H1 (cell line): ENCODE data around the gene RIMS3. TPM values are rescaled to one million over a fixed set of nuclear protein-coding genes. Genes with fewer than 3 reads are reported as not detected.
"Not testable (repeated sequence)": the region's sequence is repeated elsewhere in the genome, so short reads cannot be mapped to it uniquely, and the experiment has no call there.

Source experiments
- CTCF ChIA-PET: fragments of 300-600 bp; sonication (Branson Sonifier 250); formaldehyde crosslinking; loops from one replicate; lab custom pipeline; 2021; ENCODE audit not compliant: partially characterized antibody; lab: Charles Lee
- POLR2A ChIA-PET: fragments of 300-600 bp; sonication (Branson Sonifier 250); formaldehyde crosslinking; loops from one replicate; lab custom pipeline; 2021; ENCODE audit warnings: inconsistent platforms; ENCODE audit not compliant: partially characterized antibody; lab: Charles Lee
- DNase-seq, 2 experiments: peaks; one replicate each; pipeline versions ENCODE4 v3.0.0 to v3.0.0-alpha.2; 2010 to 2022; ENCODE audit warnings: low spot score in 2 of 2, low read depth in 1 of 2, mixed read lengths in 1 of 2
- FAIRE-seq: peaks from 2 replicates; lab custom pipeline; 2011; peaks lifted over from hg19 to GRCh38; lab: Jason Lieb, UNC
- H2AFZ ChIP-seq: 2 replicates; pipeline ENCODE4 v1.8.1; 2012; ENCODE audit warnings: low read length, inconsistent platforms
- H2AK5ac ChIP-seq: 2 replicates; pipeline ENCODE4 v1.6.1; 2013; ENCODE audit warnings: low read depth, low read length
- H2BK120ac ChIP-seq: replicated peaks from 2 replicates; pipeline ENCODE3; 2013; ENCODE audit warnings: low read depth, low read length, inconsistent platforms
- H2BK12ac ChIP-seq: 2 replicates; pipeline ENCODE4 v1.6.1; 2013; ENCODE audit warnings: low read depth, low read length
- H2BK15ac ChIP-seq: 2 replicates; pipeline ENCODE4 v1.6.1; 2013; ENCODE audit warnings: low read length
- H2BK20ac ChIP-seq: 2 replicates; pipeline ENCODE4 v1.6.1; 2013; ENCODE audit warnings: low read length
- H2BK5ac ChIP-seq: 2 replicates; pipeline ENCODE4 v1.6.1; 2013; ENCODE audit warnings: low read depth, low read length
- H3K14ac ChIP-seq: 2 replicates; pipeline ENCODE4 v1.6.1; 2013; ENCODE audit warnings: inconsistent platforms; ENCODE audit not compliant: insufficient read length
- H3K18ac ChIP-seq: 2 replicates; pipeline ENCODE4 v1.6.1; 2013; ENCODE audit warnings: low read length; ENCODE audit errors: extremely low read depth
- H3K23ac ChIP-seq: 2 replicates; pipeline ENCODE4 v1.6.1; 2013; ENCODE audit warnings: inconsistent platforms; ENCODE audit not compliant: insufficient read length
- H3K23me2 ChIP-seq: 2 replicates; pipeline ENCODE4 v1.6.1; 2013; ENCODE audit warnings: low read depth, low read length
- H3K27ac ChIP-seq: 2 replicates; pipeline ENCODE4 v1.6.1; 2011; ENCODE audit warnings: low read depth, low read length, inconsistent platforms
- H3K27me3 ChIP-seq, 4 experiments: replicated peaks in 1 of 4; 1 replicate in 1 of 4; 2 replicates in 3 of 4; pipeline versions ENCODE4 v1.6.1 to v1.8.1; 2011 to 2013; ENCODE audit warnings: low read length in 3 of 4, mild to moderate bottlenecking in 3 of 4, inconsistent platforms in 2 of 4, mixed read lengths in 2 of 4, moderate library complexity in 1 of 4; ENCODE audit not compliant: control insufficient read depth in 3 of 4, insufficient read depth in 3 of 4; ENCODE audit errors: extremely low read depth in 1 of 4
- H3K36me3 ChIP-seq, 4 experiments: 2 replicates each; pipeline versions ENCODE4 v1.6.1 to v1.8.1; 2011 to 2013; ENCODE audit warnings: mild to moderate bottlenecking in 4 of 4, low read length in 3 of 4, moderate library complexity in 2 of 4, control low read depth in 1 of 4, inconsistent platforms in 1 of 4; ENCODE audit not compliant: insufficient read depth in 4 of 4, control insufficient read depth in 2 of 4
- H3K4ac ChIP-seq: replicated peaks from 2 replicates; pipeline ENCODE3; 2013; ENCODE audit warnings: low read length, low read depth, mixed read lengths, inconsistent platforms; ENCODE audit not compliant: insufficient read length
- H3K4me1 ChIP-seq, 4 experiments: replicated peaks in 1 of 4; 1 replicate in 1 of 4; 2 replicates in 3 of 4; pipeline versions ENCODE4 v1.6.1 to v1.8.1; 2011 to 2013; ENCODE audit warnings: low read length in 3 of 4, inconsistent platforms in 2 of 4, mixed read lengths in 1 of 4; ENCODE audit not compliant: insufficient read depth in 4 of 4, control insufficient read depth in 3 of 4
- H3K4me2 ChIP-seq, 2 experiments: 2 replicates each; pipeline versions ENCODE4 v1.6.1 to v1.8.1; 2011 to 2013; ENCODE audit warnings: low read depth in 2 of 2, low read length in 2 of 2, control low read depth in 1 of 2, inconsistent platforms in 1 of 2, mild to moderate bottlenecking in 1 of 2; ENCODE audit not compliant: insufficient read depth in 1 of 2
- H3K4me3 ChIP-seq, 4 experiments: fragments of 200-600, 300-600 bp in 1 of 4; sonication (generic), shearing (Covaris generic), sonication (Bioruptor Twin) in 1 of 4; 2 replicates each; pipeline versions ENCODE4 v1.5.1 to v1.8.1; 2011 to 2016; ENCODE audit warnings: low read length in 4 of 4, low read depth in 3 of 4, control low read depth in 2 of 4, inconsistent platforms in 2 of 4, mild to moderate bottlenecking in 2 of 4, mixed read lengths in 1 of 4, moderate library complexity in 1 of 4; ENCODE audit not compliant: insufficient read depth in 2 of 4; ENCODE audit errors: extremely low read depth in 1 of 4
- H3K56ac ChIP-seq: replicated peaks from 2 replicates; pipeline ENCODE3; 2013; ENCODE audit warnings: low read depth, mild to moderate bottlenecking, mixed read lengths, low read length, inconsistent platforms; ENCODE audit not compliant: insufficient read length
- H3K79me1 ChIP-seq: 2 replicates; pipeline ENCODE4 v1.6.1; 2013; ENCODE audit warnings: low read depth, low read length, control low read depth
- H3K79me2 ChIP-seq, 2 experiments: 2 replicates each; pipeline versions ENCODE4 v1.6.1 to v1.8.1; 2012 to 2013; ENCODE audit warnings: low read length in 2 of 2, mild to moderate bottlenecking in 2 of 2, inconsistent platforms in 1 of 2; ENCODE audit not compliant: insufficient read depth in 2 of 2, control insufficient read depth in 1 of 2
- H3K9ac ChIP-seq, 4 experiments: replicated peaks in 1 of 4; 1 replicate in 1 of 4; 2 replicates in 3 of 4; pipeline versions ENCODE4 v1.6.1 to v1.8.1; 2011 to 2013; ENCODE audit warnings: low read depth in 3 of 4, low read length in 3 of 4, control low read depth in 2 of 4, mild to moderate bottlenecking in 2 of 4, moderate library complexity in 2 of 4, inconsistent platforms in 1 of 4; ENCODE audit errors: extremely low read depth in 1 of 4
- H3K9me3 ChIP-seq, 2 experiments: 2 replicates each; pipeline versions ENCODE4 v1.6.1 to v1.8.1; 2012 to 2013; ENCODE audit warnings: mild to moderate bottlenecking in 2 of 2, moderate library complexity in 2 of 2, control low read depth in 1 of 2, inconsistent platforms in 1 of 2, low read depth in 1 of 2, low read length in 1 of 2, mixed read lengths in 1 of 2; ENCODE audit not compliant: insufficient read depth in 2 of 2
- H4K20me1 ChIP-seq, 2 experiments: replicated peaks in 1 of 2; 2 replicates each; pipeline versions ENCODE3 to v1.8.1; 2011 to 2013; ENCODE audit warnings: inconsistent platforms in 2 of 2, low read length in 2 of 2, mild to moderate bottlenecking in 1 of 2; ENCODE audit not compliant: insufficient read depth in 2 of 2, control insufficient read depth in 1 of 2
- H4K5ac ChIP-seq: 2 replicates; pipeline ENCODE4 v1.6.1; 2013; ENCODE audit warnings: low read length, low read depth, mixed read lengths, inconsistent platforms; ENCODE audit not compliant: insufficient read length
- H4K8ac ChIP-seq: 2 replicates; pipeline ENCODE4 v1.8.0; 2013; ENCODE audit warnings: mild to moderate bottlenecking, moderate library complexity, low read length, inconsistent platforms; ENCODE audit not compliant: insufficient read depth; ENCODE audit errors: extremely low read depth
- H4K91ac ChIP-seq: replicated peaks from 2 replicates; pipeline ENCODE3; 2013; ENCODE audit warnings: low read length, mixed read lengths, inconsistent platforms; ENCODE audit not compliant: insufficient read length
- WGBS, 2 experiments: shearing (Covaris generic) in 1 of 2; methylation state at CpG; one replicate each; pipeline versions ENCODE4 v1.1.6 to v1.1.7; 2013 to 2015; ENCODE audit warnings: low lambda C conversion rate in 2 of 2, mixed read lengths in 2 of 2, inconsistent platforms in 1 of 2, low coverage in 1 of 2, missing lambda C conversion rate in 1 of 2; ENCODE audit not compliant: insufficient replicate concordance in 2 of 2, insufficient coverage in 1 of 2, insufficient read length in 1 of 2; ENCODE audit errors: extremely low coverage in 1 of 2, missing lambda C conversion rate in 1 of 2; 5-methylcytosine and 5-hydroxymethylcytosine counted together
- polyA plus RNA-seq, 7 experiments: library from polyadenylated mRNA; depleted of rRNA in 3 of 7; stranded (reverse) in 5 of 7; unstranded in 2 of 7; fragments of >200 nt in 5 of 7; fragments of 200-250 nt in 2 of 7; gene quantifications; 1 replicate in 5 of 7; 2 replicates in 1 of 7; 4 replicates in 1 of 7; pipeline versions ENCODE4 v1.2.1 to v1.2.3, GENCODE V29; 2011 to 2013; ENCODE audit warnings: missing spikeins in 2 of 7, mixed read lengths in 2 of 7
- total RNA-seq: library from RNA; stranded (reverse); fragmentation: NEBNext Ultra II Directional; extraction: Animal tissue kit (Norgen Biotek cat#: 25700); gene quantifications from 2 replicates; pipeline ENCODE4 v1.2.1, GENCODE V29; 2021

The RIMS3 gene
- total and polyA plus RNA-seq, 2 of the 8 experiments (the other 6 are each of a cell fraction or from before 2014, with no cell fraction given) = 13.3 to 20.6 TPM

DNA sequence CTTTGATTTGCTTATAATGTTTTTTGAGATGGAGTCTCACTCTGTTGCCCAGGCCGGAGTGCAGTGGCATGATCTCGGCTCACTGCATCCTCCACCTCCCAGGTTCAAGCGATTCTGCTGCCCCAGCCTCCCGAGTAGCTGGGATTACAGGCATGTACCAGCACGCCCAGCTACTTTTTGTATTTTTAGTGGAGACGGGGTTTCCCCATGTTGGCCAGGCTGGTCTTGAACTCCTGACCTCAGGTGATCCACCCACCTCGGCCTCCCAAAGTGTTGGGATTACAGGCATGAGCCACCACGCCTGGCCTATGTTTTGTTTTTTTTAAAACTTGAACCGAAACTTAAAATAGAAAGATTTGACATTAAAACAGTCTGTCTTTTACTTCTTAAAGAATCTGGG is 37.3 kb upstream of the RIMS3 start:
- H2BK120ac ChIP-seq, H2BK12ac ChIP-seq, H4K91ac ChIP-seq, H3K4me2 ChIP-seq, H3K4me1 ChIP-seq, H2BK5ac ChIP-seq, H3K14ac ChIP-seq, H3K79me1 ChIP-seq, H3K4me3 ChIP-seq, H3K36me3 ChIP-seq, H3K23ac ChIP-seq, H2AFZ ChIP-seq, H4K5ac ChIP-seq, H3K9me3 ChIP-seq, H4K20me1 ChIP-seq, H3K9ac ChIP-seq, DNase-seq, H2BK15ac ChIP-seq, H3K27me3 ChIP-seq, H3K56ac ChIP-seq, H2AK5ac ChIP-seq, H3K27ac ChIP-seq, H3K23me2 ChIP-seq, H3K4ac ChIP-seq, H4K8ac ChIP-seq, FAIRE-seq, H2BK20ac ChIP-seq, H3K18ac ChIP-seq: not testable (repeated sequence)
- ChIA-PET POLR2A (interaction anchor here (17.0 kb wide), 1 partner anchor 11 kb away, joined by 293 read pairs; the partner anchor contains the start of gene NFYC), CTCF (interaction anchor here (0.8 to 2.4 kb wide), 9 partner anchors 8 to 195 kb away, joined by 3 to 10 read pairs (median 3); no protein-coding TSS in a partner anchor)
- 95% methylated on average over 9 of the region's 9 CpGs; no CpG with 5 or more reads in 1 of the 2 experiments for WGBS, 2 experiments
- peaks cover 9 to 81% of the 10 kb centered on the region in 2 experiments for H3K79me2 ChIP-seq
